Urothelium cell line (cell line): ENCODE data around the gene SH3BP1.
"Not testable (repeated sequence)": the region's sequence is repeated elsewhere in the genome, so short reads cannot be mapped to it uniquely, and the experiment has no call there.

Experiments
- DNase-seq: peaks from one replicate; pipeline ENCODE4 v3.0.0; 2011; ENCODE audit warnings: low spot score, mixed read lengths
- FAIRE-seq: peaks from 2 replicates; lab custom pipeline; 2011; peaks lifted over from hg19 to GRCh38; lab: Jason Lieb, UNC

The SH3BP1 gene, protein sequence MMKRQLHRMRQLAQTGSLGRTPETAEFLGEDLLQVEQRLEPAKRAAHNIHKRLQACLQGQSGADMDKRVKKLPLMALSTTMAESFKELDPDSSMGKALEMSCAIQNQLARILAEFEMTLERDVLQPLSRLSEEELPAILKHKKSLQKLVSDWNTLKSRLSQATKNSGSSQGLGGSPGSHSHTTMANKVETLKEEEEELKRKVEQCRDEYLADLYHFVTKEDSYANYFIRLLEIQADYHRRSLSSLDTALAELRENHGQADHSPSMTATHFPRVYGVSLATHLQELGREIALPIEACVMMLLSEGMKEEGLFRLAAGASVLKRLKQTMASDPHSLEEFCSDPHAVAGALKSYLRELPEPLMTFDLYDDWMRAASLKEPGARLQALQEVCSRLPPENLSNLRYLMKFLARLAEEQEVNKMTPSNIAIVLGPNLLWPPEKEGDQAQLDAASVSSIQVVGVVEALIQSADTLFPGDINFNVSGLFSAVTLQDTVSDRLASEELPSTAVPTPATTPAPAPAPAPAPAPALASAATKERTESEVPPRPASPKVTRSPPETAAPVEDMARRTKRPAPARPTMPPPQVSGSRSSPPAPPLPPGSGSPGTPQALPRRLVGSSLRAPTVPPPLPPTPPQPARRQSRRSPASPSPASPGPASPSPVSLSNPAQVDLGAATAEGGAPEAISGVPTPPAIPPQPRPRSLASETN

DNA sequence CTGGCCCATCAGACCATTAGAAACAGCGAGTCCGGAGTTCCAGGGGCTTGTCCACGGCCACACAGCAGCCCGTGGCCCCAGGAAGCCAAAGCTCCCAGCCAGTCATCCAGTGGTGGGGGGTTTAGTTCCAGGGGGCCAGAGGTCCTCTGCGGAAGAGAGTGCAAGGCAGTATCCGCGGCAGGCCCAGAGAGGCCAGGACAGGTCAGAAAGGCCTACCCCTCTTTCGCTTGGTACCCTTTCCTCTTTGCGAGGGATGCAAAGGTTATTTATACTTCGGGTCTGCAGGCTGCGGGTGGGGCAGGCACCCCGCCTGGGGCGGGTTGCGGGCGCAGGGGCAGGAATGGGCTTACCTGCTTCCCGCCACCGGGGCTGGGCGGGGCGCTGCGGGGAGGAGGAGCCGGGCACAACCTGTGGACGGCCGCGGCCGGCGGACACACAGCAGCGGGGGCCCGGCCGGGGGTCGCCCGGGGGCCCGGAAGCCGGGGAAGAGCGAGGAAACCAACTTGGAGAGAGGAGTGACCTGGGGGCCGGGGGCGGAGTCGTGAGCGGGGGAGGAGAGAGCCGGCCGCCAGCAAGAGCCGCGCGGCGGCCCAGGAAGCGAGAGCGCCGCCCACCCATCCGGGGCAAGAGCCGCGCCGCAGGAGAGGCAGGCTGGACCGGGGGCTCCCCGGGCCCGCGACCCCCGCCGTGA, at the start of gene SH3BP1:
Gene SH3BP1, plus strand, starts transcription at position 600 of the 691 bp plus-strand sequence. CDS start 119 bp downstream, outside the sequence.
- DNase-seq: peak; percentile 69
- FAIRE-seq: no peak

DNA sequence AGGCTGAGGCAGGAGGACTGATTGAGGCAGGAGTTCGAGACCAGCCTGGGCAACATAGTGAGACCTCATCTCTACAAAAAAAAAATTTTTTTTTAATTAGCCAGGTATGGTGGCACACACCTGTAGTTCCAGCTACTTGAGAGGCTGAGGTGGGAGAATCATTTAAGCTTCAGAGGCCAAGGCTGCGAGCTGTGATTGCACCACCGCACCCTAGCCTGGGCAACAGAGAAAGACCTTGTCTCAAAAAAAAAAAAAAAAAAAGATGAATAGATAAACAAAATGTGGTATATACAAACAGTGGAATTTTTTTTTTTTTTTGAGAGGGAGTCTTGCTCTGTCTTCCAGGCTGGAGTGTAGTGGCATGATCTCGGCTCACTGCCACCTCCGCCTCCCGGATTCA, 48.4 kb upstream of the SH3BP1 start:
- not testable (repeated sequence) for DNase-seq, FAIRE-seq

DNA sequence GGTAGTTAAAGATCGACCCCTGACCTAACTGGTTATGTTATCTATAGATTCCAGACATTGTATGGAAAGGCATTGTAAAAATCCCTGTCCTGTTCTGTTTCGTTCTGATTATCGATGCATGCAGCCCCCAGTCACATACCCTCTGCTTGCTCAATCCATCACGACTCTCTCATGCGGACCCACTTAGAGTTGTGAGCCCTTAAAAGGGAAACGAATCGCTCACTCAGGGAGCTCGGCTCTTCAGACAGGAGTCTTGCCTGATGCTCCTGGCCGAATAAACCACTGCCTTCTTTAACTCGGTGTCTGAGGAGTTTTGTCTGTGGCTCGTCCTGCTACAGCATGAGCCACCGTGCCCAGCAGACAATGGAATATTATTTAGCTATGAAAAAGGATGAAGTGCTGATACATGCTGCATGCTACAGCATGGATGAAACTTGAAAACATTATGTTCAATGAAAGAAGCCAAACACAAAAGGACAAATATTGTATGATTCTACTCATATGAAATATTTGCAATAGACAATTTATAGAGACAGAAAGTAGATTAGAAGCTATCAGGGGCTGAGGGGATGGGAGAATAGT, 47.6 kb upstream of the SH3BP1 start:
- FAIRE-seq (no peak), DNase-seq (no peak)

DNA sequence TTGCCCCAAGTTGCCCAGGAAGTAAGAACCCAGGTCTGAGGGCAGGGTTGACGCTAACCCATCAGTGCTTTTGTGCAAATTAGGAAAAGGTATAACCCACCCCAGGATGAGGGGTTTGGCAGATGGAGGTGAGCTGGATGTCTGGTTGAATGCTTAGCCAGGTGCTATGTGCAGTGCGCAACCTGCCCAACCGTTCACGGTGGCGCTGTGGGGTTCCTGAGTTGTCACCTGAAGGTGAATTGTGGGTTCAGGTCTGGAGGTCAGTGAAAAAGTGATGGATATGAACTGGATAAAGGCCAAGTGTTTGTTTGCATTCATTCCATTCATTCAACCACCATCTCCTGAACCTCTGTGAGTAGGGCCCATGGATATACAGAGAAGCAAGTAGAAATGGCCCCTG, 45.2 kb upstream of the SH3BP1 start:
- DNase-seq: no peak

DNA sequence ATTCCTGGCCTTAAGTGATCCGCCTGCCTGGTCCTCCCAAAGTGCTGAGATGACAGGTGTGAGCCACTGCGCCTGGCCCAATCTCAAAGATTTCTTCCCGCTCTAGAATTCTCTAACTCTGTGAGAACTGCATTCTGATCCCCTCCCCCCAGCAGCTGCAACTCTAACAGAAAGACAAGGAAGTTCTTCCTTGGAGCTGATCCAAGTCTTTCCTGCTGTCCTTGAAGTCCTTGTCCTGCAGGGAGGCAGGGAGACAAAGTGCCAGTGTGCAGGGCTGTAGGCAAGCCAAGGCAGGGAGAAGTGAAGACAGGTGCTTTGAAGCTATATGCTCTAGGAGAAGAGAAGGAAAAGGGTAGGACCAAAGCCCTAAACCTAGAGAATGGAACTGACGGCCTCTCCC, 40.3 kb upstream of the SH3BP1 start:
- FAIRE-seq (no peak), DNase-seq (no peak)

More for the DNA sequence above, 45.2 kb upstream of the SH3BP1 start:
- no peak for FAIRE-seq

DNA sequence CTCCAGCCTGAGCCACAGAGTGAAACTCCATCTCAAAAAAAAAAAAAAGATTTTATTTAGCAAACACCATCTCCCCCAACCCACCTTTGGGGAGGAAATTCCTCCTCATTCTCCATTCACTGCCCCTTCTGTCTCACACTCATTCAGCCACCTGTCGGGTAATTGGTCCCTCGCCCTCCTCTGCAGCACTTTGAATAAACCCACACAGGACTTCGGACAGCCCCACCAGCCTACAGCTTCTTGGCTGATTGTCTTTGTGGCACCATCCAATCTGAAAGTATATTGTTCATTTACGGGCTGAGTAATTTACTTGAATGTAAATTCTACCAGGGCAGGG, 38.3 kb upstream of the SH3BP1 start:
- FAIRE-seq (no peak), DNase-seq (no peak)

DNA sequence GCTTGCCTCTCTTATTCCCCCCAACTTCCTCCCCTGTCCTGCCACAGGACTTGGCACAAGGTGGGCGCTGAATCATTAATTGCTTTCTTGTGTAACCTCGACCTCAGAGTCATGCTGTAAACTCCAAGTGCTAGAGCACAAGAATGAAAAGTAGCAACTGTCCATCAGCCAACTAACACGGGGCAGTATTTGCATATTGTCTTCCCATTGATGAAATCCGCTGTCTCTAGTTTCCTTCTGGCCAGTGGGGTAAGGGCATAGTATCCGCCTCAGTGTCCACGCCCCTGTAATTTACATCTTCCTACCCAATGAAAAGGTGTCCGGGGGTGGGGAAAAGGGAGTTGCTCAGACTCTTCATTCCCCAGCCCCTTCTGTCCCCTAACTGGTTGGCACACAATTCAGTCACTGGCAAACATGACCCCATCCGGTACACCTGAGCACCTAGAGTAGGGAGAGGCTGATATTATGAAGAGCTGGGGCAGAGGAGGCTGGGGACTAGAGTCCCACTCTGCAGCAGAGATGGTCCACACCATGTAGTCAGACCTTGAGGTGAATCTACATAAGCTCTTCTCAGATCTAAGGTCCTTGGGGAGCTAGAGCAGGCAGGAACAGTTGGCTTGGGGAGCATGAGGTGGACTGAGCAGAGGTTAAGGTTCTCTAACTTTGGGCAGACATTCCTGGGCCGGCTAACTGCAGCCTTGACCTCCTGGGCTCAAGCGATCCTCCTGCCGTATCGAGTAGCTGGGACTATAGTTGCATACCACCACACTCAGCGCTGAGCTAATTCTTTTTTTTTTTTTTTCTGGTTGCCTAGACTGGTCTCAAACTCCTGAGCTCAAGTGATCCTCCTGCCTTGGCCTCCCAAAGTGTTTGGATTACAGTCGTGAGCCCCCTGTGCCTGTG, 37.7 kb upstream of the SH3BP1 start:
- no peak for FAIRE-seq
- DNase-seq: no peak

DNA sequence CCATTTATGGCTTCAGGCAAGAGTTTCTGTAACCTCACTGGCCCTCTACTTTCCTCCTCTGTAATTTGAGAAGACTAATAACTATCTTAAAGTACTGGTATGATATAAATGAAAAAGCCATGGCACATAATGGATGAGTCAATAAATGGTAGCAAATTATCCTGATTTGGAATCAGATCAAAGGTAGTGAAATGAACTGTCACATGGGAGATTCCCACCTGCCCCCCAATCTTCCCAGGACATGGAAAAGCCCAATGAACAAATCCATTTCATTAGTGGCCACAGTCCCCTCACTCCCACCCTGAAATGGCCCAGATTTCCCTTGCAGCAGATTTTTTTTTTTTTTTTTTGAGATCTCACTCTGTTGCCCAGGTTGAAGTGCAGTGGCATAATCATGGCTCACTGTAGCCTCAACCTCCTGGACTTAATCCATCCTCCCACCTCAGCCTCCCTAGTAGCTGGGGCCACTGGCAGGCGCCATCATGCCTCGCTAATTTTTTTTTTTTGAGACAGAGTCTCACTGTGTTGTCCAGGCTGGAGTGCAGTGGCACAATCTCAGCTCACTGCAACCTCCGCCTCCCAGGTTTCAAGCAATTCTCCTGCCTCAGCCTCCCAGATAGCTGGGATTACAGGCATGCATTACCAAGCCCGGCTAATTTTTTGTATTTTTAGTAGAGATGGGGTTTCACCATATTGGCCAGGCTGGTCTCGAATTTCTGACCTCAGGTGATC, 36.8 kb upstream of the SH3BP1 start:
- FAIRE-seq, DNase-seq: not testable (repeated sequence)

DNA sequence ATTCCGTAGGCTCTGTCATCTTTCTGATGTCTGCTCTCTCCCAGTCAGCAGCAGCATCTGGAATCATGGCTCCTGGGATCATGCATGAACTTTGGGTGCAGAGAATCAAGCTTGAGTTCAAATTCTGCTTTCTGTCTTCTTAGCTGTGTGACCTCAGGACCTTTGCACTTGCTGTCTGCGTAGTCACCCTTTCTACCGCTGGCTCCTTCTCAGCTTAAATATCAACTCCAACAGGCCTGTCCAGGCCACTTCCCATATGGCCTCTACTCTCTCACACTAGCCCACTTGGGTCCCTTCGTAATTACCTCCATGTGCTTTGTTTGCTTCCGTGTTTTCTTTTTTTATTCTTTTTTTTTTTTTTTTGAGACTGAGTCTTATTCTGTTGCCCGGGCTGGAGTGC, 35.4 kb upstream of the SH3BP1 start:
- DNase-seq (no peak), FAIRE-seq (no peak)

DNA sequence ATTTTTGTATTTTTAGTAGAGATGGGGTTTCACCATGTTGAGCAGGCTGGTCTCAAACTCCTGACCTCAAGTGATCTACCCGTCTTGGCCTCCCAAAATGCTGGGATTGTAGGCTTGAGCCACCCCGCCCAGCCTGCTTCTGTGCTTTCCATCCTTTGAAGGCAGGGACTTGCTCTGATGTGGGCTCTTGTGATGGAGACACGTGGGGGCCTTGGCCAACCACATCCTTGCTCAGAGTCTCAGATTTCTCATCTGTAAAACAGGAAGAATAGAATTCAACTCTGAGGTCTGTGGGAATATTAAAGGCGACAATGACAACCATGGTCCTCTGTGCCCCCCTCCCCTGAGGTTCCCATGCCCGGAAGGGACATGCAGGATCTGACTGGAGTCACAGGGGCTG, 34.6 kb upstream of the SH3BP1 start:
- no peak for FAIRE-seq
- DNase-seq: no peak

DNA sequence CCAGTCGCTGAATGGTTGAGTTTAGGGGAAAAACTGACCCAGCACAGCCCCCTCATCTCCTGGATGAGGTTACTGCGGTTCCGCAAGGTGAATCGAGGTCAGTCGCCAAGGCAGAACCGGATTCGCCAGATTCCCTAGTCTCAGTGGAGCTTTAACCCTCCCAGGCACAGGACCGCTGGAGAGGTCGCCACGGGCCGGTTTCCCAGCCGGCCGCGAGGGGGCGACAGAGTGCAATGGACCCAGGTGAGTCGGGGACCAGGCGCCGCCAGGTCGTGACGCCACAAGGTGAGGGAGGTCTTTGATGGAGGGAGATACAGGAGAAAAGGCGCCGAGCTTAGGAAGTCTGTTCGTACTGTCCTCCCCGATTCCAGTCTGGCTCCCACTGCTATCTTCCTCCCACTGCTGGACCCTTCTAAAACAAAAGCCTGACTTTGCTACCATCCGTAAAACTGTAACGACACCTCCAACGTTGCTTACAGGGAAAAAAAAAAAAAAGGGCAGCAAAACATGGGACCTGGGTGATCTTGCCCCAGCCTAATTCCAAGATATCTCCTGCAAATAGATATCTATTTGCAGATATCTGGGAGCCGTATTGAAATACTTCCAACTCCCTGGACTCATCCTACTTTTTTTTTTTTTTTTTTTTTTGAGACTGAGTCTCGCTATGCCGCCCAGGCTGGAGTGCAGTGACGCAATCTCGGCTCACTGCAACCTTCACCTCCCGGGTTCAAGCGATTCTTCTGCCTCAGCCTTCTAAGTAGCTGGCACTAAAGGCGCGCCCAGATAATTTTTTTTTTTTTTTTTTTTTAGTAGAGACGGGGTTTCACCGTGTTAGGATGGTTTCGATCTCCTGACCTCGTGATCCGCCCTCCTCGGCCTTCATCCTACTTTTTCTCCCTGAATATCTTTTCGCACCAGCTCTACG, 32.2 kb upstream of the SH3BP1 start:
- FAIRE-seq (peak; percentile 40), DNase-seq (peak; percentile 94)

DNA sequence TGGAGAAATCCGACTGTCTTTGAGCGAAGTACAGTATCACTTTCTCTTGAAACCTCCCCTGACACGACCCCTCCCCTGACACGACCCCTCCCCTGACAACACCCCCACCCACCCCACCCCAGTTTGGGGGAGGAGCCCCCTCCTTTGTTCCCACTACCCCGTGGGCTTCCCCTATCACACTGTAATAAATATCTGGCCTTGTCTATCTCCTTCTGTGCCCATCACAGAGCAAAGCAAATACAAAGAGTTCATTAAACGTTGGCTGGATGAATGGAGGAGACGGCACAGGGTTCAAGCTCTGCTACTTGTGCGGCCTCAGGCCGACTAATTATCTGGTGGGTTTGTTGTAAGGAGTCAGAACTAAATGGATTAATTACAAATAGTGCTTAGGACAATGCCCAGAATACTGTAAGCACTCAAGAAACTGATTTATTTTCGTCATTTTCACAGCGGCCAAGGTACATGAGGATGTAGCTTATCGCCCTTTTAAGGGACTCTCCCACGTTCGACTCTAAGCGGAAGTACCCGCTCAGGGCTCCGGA, 31.5 kb upstream of the SH3BP1 start:
- FAIRE-seq: no peak

DNA sequence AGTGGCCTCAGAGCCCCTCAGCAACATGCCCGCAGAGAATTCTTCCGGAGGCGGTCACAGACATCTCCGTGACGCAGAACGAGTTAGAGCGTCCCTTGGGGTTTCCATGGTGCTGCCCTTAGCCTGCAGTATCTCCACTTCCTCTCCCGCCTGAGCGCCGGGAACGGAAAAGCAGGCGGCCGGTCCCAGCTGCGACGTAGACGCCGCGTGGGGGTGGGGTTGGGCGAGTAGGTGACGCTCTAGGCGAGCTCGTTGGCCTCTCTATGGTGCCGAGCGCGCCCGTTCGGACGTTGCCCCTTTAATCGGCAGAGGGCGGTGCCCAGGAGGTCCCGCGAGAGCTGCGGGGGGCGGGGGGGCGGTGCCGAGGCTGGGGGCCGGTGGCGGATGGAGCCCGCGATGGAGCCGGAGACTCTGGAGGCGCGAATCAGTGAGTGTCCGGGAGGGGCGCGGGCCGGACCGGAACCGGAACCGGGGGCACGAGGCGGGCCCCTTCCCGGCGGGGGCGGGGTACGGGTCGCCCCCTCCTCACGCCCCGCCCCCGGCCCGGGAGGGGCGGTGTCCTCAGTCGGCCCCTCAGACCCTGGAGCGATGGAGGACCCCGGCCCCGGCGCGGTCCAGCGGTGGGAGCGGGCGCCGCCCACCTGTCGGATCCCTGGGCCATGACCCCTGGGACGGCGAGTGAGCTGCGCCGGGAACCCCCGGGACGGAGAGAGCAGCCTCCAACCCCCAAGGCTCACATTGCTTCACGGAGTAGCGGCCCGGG, 30.8 kb upstream of the SH3BP1 start, which contains the start of gene GGA1:
Gene GGA1, plus strand, starts transcription at position 358 of the 763 bp plus-strand sequence. Its CDS starts 27 bp downstream, at position 385.
- FAIRE-seq: peak; percentile 73
- DNase-seq: peak; percentile 98

More for the DNA sequence above, 31.5 kb upstream of the SH3BP1 start:
- no peak for DNase-seq

DNA sequence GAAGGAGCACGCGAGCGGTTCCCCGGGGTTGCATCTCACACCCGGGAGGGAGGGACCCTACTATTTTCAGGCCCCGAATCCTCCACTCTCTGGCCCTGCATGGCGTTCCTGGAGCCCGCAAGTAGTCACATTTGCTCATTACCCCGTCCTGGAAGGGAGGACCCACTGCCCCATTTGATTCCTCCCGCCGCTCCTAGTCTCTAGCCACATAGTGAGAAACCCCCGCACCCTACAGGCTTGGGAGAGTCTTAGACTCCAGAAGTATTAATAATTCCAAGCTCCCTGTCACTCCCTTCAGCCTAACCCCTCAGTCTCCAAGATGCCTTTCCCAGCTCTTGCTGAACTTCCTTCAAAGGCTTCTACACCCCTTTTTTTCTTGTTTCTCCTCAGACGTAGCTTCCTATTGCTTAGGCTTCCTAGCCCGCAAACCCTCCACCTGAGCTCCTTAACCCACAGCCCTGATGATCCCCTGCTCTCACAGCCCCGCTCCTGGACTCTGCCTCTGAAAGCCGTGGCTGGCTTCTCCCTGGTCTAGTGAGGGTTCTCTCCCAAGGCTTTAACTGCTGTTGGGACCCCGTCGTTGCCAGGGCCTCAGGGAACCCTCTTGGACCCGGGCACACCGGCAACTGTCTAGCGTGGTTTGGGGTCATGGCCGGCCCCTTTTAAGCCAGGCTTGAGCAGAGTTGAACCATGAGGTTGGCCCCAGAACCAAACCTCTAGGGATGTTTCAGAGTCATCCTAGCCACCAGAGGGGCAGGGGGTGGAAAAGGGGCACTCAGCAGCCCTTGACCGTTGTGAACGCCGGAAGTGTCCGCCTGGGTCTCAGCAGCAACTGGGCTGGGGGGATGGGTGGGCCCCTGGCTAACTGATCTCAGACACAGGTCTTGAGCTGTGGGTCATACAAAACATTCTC, 30.0 kb upstream of the SH3BP1 start:
- DNase-seq: no peak
- FAIRE-seq: no peak

DNA sequence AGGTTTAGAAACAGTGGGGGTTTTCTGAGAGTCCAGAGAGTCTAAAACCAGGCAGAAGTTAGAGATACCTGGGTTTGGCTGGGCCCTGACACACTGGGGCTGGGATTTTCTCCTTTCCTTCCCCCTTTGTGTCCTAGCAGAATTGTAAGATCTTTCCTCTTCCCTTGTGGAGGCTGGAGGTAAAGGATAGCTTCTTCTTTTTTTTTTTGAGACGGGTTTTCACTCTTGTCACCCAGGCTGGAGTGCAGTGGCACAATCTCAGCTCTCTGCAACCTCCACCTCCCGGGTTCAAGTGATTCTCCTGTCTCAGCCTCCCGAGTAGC, 29.4 kb upstream of the SH3BP1 start:
- not testable (repeated sequence) for FAIRE-seq, DNase-seq

DNA sequence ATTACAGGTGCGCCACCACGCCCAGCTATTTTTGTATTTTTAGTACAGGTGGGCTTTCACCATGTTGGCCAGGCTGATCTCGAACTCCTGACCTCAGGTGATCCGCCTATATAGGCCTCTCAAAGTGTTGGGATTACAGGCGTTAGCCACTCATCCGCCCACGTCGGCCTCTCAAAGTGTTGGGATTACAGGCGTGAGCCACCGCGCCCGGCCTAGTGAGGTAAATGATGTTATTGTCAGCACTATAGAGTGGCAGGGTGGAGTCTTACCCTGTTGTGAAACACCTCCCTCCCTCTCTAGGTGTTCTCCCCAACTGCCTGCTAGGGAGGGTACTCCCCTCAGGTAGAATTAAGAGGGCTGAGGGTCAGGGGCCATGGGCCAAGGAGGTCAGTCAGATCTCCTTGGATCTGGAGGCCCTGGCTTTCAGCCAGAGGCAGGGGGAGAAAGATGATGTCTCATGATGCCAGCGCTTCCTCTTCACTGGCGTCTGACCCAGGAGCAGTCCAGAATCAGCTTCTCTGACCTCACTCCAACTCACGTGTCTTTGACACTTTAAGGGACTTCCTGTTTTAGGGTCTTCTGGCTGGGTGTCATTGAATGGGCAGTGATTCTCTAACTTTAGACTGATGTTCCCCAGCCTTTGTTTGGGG, 28.9 kb upstream of the SH3BP1 start:
- no peak for DNase-seq
- no peak for FAIRE-seq
